Measurements from ENCODE around the gene BPIFB6. TPM values are rescaled to one million over a fixed set of nuclear protein-coding genes. Genes with fewer than 3 reads are reported as not detected.

BPIFB6 gene
- total RNA-seq, 1 experiment from 2014 or later, result not detected

DNA sequence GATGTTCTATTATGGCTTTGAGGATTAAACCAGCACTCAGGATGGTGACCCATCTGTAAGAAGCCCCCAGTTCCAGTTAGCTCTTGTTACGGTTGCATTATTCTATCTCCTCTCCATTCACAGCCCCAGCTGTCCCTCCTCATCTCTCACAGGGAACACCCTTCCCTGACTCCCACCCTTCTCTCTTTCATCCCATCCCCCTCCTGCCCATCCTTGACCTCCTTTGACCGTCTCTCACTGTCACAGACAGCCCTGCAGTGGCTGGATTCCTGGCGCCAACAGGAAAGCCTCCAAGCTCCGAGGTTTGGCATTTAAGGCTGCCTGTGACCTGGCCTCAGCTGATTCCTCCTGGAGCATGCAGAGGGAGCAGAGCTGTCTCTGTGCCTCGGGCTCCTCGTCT, 43.8 kb downstream of the BPIFB6 start:
- DNase-seq (ENCODE audit: low read depth, low spot score), result no peak
- CTCF ChIA-PET, result interaction anchor here (0.7 kb wide), 1 partner anchor 130 kb away, joined by 8 read pairs; no protein-coding TSS in a partner anchor
- intact Hi-C loops (cut with micrococcal nuclease; ENCODE audit: unreplicated experiment), result no loop called here
- no peak for ATAC-seq
- no TSS peak for BruUV-seq (replicated peaks)
- TF ChIP-seq POLR2AphosphoS5 (IDR thresholded peaks at IDR 0.05; ENCODE audit: low read depth, low read length) (no peak), SIN3A (IDR thresholded peaks at IDR 0.05; ENCODE audit: borderline replicate concordance, insufficient read depth, low read depth, low read length) (no peak), TCF7L2 (IDR thresholded peaks at IDR 0.05; ENCODE audit: low read depth, low read length) (no peak)
- TF ChIP-seq, protein P1, sequence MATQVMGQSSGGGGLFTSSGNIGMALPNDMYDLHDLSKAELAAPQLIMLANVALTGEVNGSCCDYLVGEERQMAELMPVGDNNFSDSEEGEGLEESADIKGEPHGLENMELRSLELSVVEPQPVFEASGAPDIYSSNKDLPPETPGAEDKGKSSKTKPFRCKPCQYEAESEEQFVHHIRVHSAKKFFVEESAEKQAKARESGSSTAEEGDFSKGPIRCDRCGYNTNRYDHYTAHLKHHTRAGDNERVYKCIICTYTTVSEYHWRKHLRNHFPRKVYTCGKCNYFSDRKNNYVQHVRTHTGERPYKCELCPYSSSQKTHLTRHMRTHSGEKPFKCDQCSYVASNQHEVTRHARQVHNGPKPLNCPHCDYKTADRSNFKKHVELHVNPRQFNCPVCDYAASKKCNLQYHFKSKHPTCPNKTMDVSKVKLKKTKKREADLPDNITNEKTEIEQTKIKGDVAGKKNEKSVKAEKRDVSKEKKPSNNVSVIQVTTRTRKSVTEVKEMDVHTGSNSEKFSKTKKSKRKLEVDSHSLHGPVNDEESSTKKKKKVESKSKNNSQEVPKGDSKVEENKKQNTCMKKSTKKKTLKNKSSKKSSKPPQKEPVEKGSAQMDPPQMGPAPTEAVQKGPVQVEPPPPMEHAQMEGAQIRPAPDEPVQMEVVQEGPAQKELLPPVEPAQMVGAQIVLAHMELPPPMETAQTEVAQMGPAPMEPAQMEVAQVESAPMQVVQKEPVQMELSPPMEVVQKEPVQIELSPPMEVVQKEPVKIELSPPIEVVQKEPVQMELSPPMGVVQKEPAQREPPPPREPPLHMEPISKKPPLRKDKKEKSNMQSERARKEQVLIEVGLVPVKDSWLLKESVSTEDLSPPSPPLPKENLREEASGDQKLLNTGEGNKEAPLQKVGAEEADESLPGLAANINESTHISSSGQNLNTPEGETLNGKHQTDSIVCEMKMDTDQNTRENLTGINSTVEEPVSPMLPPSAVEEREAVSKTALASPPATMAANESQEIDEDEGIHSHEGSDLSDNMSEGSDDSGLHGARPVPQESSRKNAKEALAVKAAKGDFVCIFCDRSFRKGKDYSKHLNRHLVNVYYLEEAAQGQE (IDR thresholded peaks at IDR 0.05; ENCODE audit: insufficient read depth in 1 of 2, low read depth in 2 of 2, low read length in 1 of 2), result no peak
- TF ChIP-seq, protein P2, sequence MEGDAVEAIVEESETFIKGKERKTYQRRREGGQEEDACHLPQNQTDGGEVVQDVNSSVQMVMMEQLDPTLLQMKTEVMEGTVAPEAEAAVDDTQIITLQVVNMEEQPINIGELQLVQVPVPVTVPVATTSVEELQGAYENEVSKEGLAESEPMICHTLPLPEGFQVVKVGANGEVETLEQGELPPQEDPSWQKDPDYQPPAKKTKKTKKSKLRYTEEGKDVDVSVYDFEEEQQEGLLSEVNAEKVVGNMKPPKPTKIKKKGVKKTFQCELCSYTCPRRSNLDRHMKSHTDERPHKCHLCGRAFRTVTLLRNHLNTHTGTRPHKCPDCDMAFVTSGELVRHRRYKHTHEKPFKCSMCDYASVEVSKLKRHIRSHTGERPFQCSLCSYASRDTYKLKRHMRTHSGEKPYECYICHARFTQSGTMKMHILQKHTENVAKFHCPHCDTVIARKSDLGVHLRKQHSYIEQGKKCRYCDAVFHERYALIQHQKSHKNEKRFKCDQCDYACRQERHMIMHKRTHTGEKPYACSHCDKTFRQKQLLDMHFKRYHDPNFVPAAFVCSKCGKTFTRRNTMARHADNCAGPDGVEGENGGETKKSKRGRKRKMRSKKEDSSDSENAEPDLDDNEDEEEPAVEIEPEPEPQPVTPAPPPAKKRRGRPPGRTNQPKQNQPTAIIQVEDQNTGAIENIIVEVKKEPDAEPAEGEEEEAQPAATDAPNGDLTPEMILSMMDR (IDR thresholded peaks at IDR 0.05), result no peak
- Histone ChIP-seq H3K4me1 (ENCODE audit: control insufficient read depth, insufficient read depth, low read length) (no peaks in the 10 kb centered on the region), H3K27me3 (ENCODE audit: control insufficient read depth, insufficient read depth, low read length) (no peaks in the 10 kb centered on the region; the same call in none of the 2 replicates), H3K27ac (ENCODE audit: low read length) (no peak overlapping the region), H3K9me3 (ENCODE audit: control insufficient read depth, insufficient read depth, low read depth, low read length) (no peaks in the 10 kb centered on the region), H3K36me3 (ENCODE audit: control insufficient read depth, insufficient read depth, low read length) (no peaks in the 10 kb centered on the region), H3K4me3 (ENCODE audit: low read depth in 2 of 2, low read length in 2 of 2) (no peak overlapping the region)
- in situ Hi-C loops (cut with HindIII; ENCODE audit: low pct_unique_long_range_greater_than_20kb, low sequenced_read_pairs), result no loop called here
- POLR2A ChIA-PET, result no interaction called here

DNA sequence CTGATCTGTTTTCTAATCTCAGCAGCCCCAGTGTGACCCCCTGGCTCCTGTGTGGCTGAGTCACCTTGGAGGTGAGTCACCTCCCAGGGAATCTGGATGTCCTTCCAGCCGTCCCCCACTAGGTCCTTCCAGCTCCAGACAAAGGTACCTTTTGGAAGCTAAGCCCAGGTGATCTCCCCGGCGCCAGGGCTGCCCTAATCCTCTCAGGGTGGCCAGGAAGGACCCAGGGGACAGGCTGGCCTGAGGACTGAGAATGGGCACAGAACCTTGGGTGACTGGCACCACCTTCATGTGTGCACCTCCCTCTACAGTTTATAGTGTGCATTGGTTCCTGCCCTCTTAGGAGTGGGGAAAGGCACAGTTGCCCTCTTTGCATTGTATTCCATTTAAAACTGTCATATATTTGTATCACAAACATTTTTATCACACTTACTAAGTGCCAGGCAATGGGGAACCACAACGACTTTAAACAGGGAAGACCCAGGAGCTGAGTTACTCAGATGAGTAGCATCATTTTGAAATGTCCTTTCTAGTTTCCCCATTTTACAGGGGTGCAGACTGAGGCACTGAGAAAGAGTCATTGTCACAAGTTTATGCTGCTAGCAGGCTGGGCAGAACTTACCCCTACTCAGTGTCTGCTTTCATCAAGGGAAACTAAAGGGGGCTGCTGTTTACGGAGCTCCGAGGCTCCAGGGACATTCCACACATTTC, 45.4 kb downstream of the BPIFB6 start:
- Histone ChIP-seq H3K36me3 (ENCODE audit: control insufficient read depth, insufficient read depth, low read length) (no peaks in the 10 kb centered on the region), H3K9me3 (ENCODE audit: control insufficient read depth, insufficient read depth, low read depth, low read length) (no peaks in the 10 kb centered on the region), H3K27me3 (ENCODE audit: control insufficient read depth, insufficient read depth, low read length) (no peaks in the 10 kb centered on the region; the same call in none of the 2 replicates), H3K4me1 (ENCODE audit: control insufficient read depth, insufficient read depth, low read length) (no peaks in the 10 kb centered on the region), H3K27ac (ENCODE audit: low read length) (no peak overlapping the region), H3K4me3 (ENCODE audit: low read depth in 2 of 2, low read length in 2 of 2) (no peak overlapping the region)
- POLR2A ChIA-PET, result interaction anchor here (0.6 to 1.0 kb wide), 2 partner anchors 86 to 310 kb away, joined by 3 read pairs; no protein-coding TSS in a partner anchor
- ATAC-seq (0 out of 2 replicates have a peak, but pooled peaks have one; percentile 44), DNase-seq (ENCODE audit: low read depth, low spot score) (no peak)
- BruUV-seq (replicated peaks), result no TSS peak
- intact Hi-C loops (cut with micrococcal nuclease; ENCODE audit: unreplicated experiment), result no loop called here
- in situ Hi-C loops (cut with HindIII; ENCODE audit: low pct_unique_long_range_greater_than_20kb, low sequenced_read_pairs), result no loop called here
- CTCF ChIA-PET, result no interaction called here
- TF ChIP-seq TCF7L2 (IDR thresholded peaks at IDR 0.05; ENCODE audit: low read depth, low read length) (no peak), SIN3A (IDR thresholded peaks at IDR 0.05; ENCODE audit: borderline replicate concordance, insufficient read depth, low read depth, low read length) (no peak)
- TF ChIP-seq, protein P2 (IDR thresholded peaks at IDR 0.05), result no peak

Data from Panc1 (cell line).